NCI-H1092 treated with DMSO at 0.1 percent for 48 hours (cell line): ENCODE results near the gene TCIRG1.

Experiments used
- DNase-seq: peaks from one replicate; lab custom pipeline; 2025; lab: John Stamatoyannopoulos, UW

TCIRG1 gene

DNA sequence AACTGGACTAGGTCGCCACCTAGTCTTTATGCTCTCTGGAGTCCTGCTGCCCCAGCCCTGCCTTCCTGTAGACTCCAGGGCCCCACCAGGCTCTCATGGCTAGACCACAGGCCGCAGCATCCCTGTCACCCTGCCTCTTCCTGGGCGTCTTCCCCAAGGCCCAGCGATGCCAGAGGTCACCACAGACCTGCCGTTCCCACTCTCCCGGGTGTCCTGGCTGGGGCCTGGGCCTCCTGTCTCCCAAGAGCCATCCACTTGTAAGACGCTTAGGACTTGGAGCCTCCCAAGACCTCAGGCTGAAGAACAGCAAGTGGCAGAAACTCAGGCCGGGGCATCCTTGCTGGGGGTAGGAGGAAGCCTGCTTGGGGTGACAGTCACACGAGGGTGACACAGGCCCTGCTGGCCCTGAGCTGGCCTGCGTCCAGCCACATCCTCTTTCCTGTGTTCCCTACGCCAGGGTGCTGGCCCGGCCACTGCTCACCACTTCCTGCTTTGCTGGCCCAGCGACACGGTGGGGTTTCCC is 2.0 kb upstream of the TCIRG1 start:
- DNase-seq, result no peak

DNA sequence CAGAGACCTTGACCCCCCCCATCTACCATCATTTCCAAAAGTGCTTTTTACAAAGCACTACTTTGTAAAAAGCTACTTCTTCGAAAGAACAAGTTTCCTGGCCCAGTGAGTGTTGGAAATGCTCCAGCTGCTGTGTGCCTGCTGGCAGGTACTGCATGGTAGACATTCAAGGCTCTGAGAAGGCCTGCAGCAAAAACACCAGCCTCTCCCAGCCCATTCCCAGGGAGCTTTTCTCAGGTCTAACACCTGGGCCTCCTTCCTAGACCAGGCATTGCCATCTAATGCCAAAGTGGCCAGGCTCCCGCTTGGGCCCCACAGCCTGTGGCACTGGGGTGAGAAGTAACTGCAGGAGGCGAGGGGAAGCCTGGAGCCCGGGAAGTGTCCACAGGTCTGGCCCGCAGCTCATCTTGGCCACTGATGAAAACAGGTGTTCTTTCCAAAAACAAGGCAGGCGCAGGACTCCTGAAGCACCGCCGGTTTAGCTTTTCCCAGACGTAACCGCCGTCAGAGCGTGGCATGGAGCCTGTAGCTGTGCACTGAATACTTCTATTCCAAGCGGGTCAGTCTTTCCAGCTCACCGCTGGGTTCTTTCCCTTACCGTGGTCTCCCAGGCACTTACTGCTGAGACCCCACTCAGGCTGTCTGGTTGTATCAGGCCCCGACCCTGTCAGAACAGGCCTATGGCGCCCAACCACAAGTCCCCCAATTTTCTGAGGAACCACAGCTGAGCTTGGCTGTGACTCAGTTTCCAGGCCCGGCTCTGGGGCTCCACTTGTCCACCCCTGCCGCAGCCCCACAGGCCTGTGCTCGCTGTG is 1.2 kb upstream of the TCIRG1 start:
- DNase-seq, result no peak

DNA sequence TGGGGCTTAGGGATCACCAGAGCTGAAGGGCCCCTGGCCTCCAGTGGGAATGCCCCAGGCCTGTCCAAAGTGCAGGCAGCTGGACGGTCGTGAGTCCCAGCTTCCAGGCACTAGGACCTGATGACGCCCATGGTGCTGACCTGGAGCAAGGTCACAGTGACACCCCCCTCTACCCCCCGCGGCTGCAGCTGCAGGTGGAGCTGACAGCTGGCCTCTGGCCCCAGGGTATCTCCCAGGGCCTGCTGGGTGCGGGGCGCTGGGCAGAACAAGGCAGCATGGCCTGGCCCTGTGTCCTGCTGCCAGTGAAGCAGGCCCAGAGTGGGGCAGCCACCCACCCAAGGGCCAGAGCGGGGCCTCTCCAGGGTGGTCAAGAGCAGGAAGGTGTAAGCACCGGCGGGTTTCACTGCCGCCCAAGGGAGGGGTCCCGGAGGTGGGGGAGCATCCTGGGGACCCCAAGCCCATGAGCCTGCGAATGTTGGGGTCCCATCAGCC is 553 bp upstream of the TCIRG1 start:
- no peak for DNase-seq

DNA sequence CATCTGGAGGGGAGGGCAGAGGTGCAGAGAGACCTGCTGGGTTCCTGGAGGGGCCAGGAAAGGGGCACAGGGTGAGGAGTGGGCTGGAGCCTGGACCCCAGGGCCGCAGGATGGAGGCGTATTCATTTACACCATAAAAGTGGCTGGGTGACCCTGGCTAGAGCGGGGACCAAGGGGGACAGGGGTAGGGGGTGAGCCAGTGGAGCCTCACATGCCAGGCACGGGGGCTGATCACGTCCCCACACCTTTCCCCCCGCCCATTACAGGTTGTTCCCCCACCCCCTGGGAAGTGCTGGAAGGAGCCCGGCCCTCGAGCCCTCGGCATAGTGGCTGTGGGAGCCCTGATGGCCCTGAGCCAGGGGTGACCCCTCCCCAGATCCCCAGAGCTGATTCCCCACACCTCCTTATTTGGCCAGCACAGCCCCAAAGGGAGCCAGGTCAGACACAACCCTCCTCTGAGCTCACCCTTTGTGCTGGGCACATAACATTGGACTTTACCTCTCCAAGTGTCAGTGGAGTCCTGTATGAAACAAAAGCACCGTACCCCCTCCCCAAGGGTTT is 781 bp downstream of the TCIRG1 start:
- no peak for DNase-seq

DNA sequence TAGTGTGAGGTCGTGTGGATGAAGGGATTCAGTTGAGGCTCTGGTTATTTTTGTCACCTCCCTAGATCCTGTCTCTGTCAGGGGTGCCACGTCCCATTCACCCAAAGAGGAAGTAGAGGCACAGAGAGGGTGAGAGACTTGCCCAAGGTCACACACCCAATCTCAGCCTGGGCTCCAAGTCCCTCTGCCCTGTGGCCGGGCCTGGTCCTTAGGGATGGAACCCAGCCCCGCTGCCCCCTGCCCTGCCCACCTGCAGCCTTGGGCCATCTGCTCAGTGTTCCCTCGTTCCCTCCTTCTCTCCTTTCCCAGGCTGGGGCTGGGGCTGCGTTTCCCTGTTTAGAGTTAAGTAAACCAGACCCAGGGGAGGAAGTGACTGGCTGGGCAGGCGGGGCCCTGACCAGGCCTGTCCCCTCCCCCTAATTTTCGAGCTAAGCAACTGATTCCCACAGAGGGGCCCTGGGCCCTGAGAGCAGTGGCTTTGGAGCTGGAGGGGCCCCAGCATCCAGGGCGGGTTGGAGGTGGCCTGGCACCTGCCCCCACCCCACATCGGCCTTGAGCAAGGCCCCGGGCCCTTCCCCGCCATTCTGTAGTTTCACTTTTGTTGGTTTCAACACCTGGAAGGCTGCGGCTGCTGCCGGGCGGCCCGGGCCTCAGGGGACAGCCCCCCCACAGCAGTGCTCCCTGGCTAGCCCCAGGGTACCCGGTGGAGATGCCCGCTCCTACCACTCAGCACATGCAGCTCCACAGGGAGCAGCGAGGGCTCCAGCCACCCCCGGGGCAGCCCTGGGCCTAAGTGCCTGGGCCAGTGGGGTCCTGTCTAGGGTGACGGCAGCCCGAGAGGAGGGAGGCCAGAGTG is 1.5 kb downstream of the TCIRG1 start:
- no peak for DNase-seq

DNA sequence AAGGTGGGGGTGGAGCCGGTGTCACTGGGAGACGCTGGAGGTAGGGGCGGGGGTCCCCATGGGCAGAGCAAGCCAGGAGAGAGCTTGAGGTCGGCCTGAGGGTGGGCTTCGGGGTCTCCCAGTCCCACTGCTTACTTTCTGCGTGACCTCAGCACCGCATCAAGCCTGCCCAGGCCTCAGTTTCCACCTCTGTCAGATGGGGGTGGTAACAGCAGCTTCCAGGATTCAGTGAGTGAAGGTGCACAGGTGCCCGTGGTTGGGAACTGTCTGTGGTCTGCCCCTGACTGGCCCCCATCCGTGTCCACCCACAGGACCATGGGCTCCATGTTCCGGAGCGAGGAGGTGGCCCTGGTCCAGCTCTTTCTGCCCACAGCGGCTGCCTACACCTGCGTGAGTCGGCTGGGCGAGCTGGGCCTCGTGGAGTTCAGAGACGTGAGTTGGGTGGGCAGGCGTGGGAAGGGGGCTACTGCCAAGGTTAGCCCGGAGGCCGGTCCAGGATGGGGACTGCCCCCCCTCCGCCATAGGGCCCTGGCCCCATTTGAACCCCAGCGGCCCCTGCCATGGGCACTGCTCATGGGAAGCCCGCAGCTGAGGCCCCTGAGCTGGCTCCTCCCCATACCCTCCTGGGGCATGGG is 2.2 kb downstream of the TCIRG1 start:
- no peak for DNase-seq

DNA sequence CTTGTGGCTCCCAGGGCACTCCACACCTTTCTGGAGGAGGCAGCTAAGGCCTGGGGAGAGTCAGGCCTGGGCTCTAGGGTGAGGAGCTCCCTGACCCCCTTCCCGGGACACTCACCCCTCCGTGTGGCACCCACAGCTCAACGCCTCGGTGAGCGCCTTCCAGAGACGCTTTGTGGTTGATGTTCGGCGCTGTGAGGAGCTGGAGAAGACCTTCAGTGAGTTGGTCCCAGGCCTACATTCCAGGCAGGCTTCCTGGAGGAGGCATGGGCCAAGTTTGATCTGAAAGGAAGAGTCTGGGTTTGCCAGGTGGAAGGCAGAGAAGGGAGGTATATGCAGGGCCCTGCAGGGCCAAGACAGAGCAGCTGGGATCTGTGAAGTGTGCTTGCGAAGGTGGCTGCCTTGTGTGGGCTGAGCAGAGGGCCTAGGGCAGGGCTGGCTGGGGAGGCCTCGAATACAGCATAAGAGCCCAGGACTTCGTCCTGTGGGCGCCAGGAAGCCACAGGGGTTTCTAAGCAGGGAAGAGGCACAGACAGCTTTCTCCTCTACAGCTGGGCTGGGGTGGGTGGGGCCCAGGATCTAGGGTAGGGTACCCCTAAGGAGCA is 2.9 kb downstream of the TCIRG1 start:
- DNase-seq, result no peak

DNA sequence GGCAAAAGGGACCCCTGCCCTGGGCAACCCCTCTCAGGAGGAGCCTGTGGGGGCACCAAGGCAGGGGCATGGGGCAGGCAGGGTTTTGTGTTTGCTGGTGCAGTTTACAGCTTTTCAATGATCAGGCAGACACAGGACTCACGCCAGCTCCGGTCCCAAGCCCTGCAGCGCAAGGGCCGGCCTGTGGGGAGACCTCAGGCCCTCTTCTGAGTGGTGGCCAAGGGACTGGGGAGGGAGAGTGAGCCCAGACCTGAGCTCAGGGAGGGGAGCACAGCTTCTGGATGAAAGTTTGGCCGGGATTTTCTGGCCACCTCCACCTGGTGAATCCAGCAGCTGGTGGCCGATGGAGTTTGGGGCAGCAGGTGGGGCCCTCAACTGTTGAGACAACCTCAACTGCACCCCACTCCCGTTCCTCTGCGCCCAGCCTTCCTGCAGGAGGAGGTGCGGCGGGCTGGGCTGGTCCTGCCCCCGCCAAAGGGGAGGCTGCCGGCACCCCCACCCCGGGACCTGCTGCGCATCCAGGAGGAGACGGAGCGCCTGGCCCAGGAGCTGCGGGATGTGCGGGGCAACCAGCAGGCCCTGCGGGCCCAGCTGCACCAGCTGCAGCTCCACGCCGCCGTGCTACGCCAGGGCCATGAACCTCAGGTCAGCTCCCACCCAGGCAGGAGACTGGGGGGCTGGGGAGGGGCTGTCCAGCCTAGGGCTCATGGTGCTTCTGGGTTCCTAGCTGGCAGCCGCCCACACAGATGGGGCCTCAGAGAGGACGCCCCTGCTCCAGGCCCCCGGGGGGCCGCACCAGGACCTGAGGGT is 3.6 kb downstream of the TCIRG1 start:
- no peak for DNase-seq

DNA sequence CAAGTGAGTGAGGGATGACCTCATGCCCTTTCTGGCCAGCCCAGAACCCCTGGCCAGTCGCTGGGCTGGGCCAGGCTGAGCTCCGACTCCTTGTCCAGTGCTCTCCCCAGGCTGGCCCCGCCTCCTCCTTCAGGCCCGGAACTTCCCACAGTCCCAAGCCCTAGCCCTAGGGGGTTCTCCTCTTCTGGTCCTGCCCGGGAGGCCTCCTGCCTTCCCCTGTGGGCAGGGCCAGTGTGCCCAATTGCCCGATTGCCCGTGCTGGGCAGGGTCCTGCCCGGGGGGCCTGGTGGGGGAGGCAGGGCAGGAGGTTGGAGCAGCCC is 4.2 kb downstream of the TCIRG1 start:
- DNase-seq, result no peak

DNA sequence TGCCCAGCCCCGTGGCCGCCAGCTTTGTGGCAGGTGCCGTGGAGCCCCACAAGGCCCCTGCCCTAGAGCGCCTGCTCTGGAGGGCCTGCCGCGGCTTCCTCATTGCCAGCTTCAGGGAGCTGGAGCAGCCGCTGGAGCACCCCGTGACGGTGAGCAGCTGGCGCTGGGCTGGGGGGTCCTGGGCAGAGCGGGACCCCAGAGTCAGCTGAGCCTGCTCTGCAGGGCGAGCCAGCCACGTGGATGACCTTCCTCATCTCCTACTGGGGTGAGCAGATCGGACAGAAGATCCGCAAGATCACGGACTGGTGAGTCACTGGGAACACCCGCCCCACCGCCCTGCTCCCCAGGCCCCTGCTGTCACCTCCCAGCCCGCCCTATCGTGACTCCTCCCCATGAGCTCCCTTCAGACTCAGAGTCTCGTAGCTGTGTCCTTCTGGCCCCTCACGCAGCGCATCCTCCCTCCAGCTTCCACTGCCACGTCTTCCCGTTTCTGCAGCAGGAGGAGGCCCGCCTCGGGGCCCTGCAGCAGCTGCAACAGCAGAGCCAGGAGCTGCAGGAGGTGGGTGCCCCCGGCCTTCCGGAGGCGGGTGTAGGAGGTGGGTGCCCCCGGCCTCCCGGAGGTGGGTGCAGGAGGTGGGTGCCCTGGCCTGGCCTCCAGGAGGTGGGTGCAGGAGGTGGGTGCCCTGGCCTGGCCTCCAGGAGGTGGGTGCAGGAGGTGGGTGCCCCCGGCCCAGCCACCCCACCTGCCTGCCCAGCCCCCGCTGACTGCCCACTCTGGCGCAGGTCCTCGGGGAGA is 4.7 kb downstream of the TCIRG1 start:
- DNase-seq, result peak; percentile 57

DNA sequence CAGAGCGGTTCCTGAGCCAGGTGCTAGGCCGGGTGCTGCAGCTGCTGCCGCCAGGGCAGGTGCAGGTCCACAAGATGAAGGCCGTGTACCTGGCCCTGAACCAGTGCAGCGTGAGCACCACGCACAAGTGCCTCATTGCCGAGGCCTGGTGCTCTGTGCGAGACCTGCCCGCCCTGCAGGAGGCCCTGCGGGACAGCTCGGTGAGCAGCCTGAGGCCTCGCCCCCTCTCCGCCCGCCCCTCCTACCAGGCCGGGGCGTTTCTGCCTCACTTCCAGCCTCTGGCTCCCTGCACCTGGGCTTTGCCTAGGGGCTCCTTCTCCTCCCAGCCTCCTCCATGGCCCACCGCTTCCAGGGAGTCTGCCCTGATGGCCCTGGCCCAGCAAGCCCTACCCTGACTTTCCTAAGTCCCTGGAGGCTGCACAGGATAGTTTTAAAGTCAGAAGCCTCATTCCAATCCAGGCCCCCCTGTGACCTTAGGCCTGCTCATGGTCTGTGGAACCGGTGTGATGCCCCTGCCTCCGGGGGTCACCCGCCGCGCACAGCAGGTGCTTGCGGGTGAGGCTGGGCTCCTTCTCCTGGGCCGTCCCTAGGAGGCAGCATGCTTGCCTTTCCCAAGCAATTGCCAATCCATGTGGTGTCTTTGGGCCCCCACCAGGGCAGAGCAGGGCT is 5.5 kb downstream of the TCIRG1 start:
- DNase-seq, result peak; percentile 51

DNA sequence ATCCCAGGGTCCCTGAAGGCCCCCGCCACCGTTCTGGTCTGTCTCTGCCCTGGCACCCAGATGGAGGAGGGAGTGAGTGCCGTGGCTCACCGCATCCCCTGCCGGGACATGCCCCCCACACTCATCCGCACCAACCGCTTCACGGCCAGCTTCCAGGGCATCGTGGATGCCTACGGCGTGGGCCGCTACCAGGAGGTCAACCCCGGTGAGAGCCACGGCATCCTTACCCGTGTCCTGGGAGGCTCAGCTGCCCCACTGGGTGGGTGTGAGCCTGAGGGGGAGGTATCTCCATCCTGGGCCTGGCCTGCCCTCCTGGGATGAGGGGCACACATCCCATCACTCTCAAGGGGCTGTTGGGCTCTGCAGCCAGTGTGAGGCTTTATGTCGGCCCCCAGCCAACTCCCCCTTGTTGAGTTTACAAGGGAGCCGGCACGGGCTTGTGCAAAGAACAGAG is 6.1 kb downstream of the TCIRG1 start:
- no peak for DNase-seq

DNA sequence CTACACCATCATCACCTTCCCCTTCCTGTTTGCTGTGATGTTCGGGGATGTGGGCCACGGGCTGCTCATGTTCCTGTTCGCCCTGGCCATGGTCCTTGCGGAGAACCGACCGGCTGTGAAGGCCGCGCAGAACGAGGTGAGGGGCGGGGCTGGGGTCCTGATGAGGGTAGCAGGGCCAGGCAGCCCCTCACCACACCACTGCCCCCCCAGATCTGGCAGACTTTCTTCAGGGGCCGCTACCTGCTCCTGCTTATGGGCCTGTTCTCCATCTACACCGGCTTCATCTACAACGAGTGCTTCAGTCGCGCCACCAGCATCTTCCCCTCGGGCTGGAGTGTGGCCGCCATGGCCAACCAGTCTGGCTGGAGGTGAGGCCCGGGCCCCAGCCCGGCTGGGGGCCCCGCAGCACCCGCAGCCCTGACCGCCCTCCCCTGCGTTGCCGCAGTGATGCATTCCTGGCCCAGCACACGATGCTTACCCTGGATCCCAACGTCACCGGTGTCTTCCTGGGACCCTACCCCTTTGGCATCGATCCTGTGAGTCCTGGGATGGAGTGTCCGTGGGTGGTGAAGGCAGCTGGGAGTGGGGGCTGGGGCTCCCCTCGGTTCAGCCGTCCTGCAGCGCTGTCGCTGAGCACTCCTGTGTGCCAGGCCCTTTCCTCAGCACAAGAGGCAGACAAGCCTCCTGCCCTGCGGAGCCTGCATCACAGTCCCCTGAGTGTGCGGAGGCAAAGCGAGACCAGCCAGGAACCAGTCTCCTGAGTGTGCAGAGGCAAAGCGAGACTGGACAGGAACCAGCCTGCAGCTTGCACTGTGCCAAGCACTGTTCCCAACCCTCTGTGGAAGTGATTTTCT is 8.8 kb downstream of the TCIRG1 start:
- no peak for DNase-seq

DNA sequence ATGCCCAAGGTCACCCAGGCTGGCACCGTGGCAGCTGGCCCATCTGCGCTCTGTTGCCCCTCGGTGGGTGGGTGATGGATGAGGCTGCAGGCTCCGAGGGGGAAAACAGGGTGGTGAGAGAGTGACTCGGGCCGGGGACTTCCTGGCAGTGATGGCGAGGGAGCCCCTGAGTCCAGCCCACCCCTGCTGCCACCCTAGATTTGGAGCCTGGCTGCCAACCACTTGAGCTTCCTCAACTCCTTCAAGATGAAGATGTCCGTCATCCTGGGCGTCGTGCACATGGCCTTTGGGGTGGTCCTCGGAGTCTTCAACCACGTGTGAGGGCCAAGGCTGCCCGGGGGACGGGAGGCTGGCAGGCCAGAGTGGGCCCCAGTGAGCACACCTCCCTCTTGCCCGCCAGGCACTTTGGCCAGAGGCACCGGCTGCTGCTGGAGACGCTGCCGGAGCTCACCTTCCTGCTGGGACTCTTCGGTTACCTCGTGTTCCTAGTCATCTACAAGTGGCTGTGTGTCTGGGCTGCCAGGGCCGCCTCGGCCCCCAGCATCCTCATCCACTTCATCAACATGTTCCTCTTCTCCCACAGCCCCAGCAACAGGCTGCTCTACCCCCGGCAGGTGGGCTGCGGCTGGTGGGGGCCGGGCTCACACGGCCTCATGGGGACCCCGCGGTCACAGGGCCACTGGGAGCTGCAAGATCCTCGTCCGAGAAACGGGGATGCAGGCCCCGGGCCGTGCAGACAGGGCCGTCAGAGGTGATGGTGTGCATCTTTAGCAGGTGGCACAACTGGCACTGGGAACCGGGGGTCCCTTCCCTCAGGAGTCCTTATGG is 10.1 kb downstream of the TCIRG1 start:
- DNase-seq, result no peak

DNA sequence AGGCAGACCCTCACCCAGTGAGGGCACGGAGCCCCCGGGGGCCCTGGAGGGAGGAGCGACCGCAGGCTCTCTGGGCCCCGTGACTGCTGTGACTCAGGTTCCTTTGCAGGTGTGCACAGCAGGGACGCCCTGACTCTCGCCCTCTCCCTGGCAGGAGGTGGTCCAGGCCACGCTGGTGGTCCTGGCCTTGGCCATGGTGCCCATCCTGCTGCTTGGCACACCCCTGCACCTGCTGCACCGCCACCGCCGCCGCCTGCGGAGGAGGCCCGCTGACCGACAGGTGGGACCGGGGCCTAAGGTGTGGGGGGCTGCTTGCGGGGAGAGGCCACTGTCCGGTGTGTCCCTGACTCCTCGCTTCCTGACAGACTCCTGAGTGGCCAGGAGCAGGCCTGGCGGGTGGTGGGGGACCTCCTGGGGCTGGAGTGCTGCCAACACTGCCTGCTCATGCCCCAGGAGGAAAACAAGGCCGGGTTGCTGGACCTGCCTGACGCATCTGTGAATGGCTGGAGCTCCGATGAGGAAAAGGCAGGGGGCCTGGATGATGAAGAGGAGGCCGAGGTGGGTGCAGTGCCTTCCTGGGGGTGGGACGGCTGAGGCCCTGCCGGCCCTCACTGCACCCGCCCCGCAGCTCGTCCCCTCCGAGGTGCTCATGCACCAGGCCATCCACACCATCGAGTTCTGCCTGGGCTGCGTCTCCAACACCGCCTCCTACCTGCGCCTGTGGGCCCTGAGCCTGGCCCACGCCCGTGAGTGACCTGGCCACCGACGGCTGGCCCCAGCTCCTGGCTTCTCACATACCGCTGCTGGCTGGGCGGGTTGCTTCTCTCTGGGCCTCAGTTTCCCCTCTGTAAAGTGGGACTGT is 10.9 kb downstream of the TCIRG1 start:
- DNase-seq, result no peak

DNA sequence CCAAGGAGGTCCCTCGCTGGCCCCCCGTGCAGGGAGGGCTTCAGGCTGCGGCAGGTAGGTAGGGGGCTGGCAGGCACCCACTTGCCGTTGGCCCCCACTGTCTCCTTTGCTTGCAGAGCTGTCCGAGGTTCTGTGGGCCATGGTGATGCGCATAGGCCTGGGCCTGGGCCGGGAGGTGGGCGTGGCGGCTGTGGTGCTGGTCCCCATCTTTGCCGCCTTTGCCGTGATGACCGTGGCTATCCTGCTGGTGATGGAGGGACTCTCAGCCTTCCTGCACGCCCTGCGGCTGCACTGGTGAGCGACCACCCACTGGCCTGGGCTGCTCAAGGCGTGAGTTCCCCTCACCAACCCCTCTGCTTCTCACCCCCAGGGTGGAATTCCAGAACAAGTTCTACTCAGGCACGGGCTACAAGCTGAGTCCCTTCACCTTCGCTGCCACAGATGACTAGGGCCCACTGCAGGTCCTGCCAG is 11.6 kb downstream of the TCIRG1 start:
- DNase-seq, result no peak
